ENCODE results near the gene GLIS2.
A peak's percentile ranks its signal among the peaks of the same experiment; 100 is the strongest.

The GLIS2 gene

GRCh38 chr16:4321286-4322120, 5.6 kb downstream of the GLIS2 start:
- no peak for TF ChIP-seq ZNF274 (IDR thresholded peaks at IDR 0.05; ENCODE audit: low read depth, low read length)
- H3K4me3 ChIP-seq (ENCODE audit: low read length): no peak overlapping the region

GRCh38 chr16:4322121-4323052, 6.5 kb downstream of the GLIS2 start:
- no peak overlapping the region for H3K4me3 ChIP-seq (ENCODE audit: low read length)
- TF ChIP-seq ZNF274 (IDR thresholded peaks at IDR 0.05; ENCODE audit: low read depth, low read length): no peak

GRCh38 chr16:4323071-4323844, 7.4 kb downstream of the GLIS2 start:
- H3K4me3 ChIP-seq (ENCODE audit: low read length): no peak overlapping the region
- no peak for TF ChIP-seq ZNF274 (IDR thresholded peaks at IDR 0.05; ENCODE audit: low read depth, low read length)

GRCh38 chr16:4323845-4324488, 8.1 kb downstream of the GLIS2 start:
- no peak overlapping the region for H3K4me3 ChIP-seq (ENCODE audit: low read length)
- TF ChIP-seq ZNF274 (IDR thresholded peaks at IDR 0.05; ENCODE audit: low read depth, low read length): no peak

GRCh38 chr16:4324492-4325252, 8.8 kb downstream of the GLIS2 start:
- no peak for TF ChIP-seq ZNF274 (IDR thresholded peaks at IDR 0.05; ENCODE audit: low read depth, low read length)
- no peak overlapping the region for H3K4me3 ChIP-seq (ENCODE audit: low read length)

- no peak overlapping the region for H3K4me3 ChIP-seq (ENCODE audit: low read length)
- TF ChIP-seq ZNF274 (IDR thresholded peaks at IDR 0.05; ENCODE audit: low read depth, low read length): no peak
Observed at GRCh38 chr16:4325253-4325758, 9.4 kb downstream of the GLIS2 start.

- H3K4me3 ChIP-seq (ENCODE audit: low read length): peak overlapping the region; percentile 5; the same call in 1 of the 2 replicates
Observed at GRCh38 chr16:4327386-4328045, 11.6 kb downstream of the GLIS2 start.

GRCh38 chr16:4328046-4328781, 12.3 kb downstream of the GLIS2 start:
- no peak for TF ChIP-seq ZNF274 (IDR thresholded peaks at IDR 0.05; ENCODE audit: low read depth, low read length)
- peak overlapping the region; percentile 5; the same call in 1 of the 2 replicates for H3K4me3 ChIP-seq (ENCODE audit: low read length)

More at GRCh38 chr16:4327386-4328045, 11.6 kb downstream of the GLIS2 start:
- TF ChIP-seq ZNF274 (IDR thresholded peaks at IDR 0.05; ENCODE audit: low read depth, low read length): no peak

GRCh38 chr16:4328782-4329775, 13.2 kb downstream of the GLIS2 start:
- H3K4me3 ChIP-seq (ENCODE audit: low read length): no peak overlapping the region
- no peak for TF ChIP-seq ZNF274 (IDR thresholded peaks at IDR 0.05; ENCODE audit: low read depth, low read length)

GRCh38 chr16:4330277-4330874, 14.5 kb downstream of the GLIS2 start:
- no peak overlapping the region for H3K4me3 ChIP-seq (ENCODE audit: low read length)
- TF ChIP-seq ZNF274 (IDR thresholded peaks at IDR 0.05; ENCODE audit: low read depth, low read length): no peak

Measured in GM08714 (cell line).